Loucy (cell line): ENCODE data around the gene CAPZA1.

Experiments used
- CTCF ChIP-seq: fragments of 200-600 bp; sonication (generic); conservative IDR thresholded peaks from 2 replicates; pipeline ENCODE4 v1.5.1; 2014; ENCODE audit warnings: mild to moderate bottlenecking, antibody characterized with exemption, low read length
- EZH2phosphoT487 ChIP-seq: fragments of 200-600 bp; IDR thresholded peaks from 2 replicates; pipeline ENCODE4 v1.6.1; 2018; ENCODE audit warnings: antibody characterized with exemption, mild to moderate bottlenecking, moderate library complexity, borderline replicate concordance

GRCh38 chr1:112686835-112687234 is 67.2 kb downstream of the CAPZA1 start:
- TF ChIP-seq CTCF = no peak
- no peak for TF ChIP-seq EZH2phosphoT487
